GM12878 (cell line): ENCODE results near the gene SMIM7. TPM values are rescaled to one million over a fixed set of nuclear protein-coding genes. Genes with fewer than 3 reads are reported as not detected.

Experiments used
- ATAC-seq: fragments of 200-7000 bp; cut with Tn5 transposase; 3 replicates; pipeline ENCODE4 v1.9.1; 2020; ENCODE audit warnings: mild to moderate bottlenecking, moderate library complexity
- BruUV-seq: library from RNA; stranded (reverse); fragments of 400-500 nt; replicated peaks from 2 replicates; lab custom pipeline; 2021; lab: Mats Ljungman, UMichigan
- CTCF ChIA-PET: fragments of 300-600 bp; sonication (Branson Sonifier 250); formaldehyde crosslinking; extraction: SDS; loops from one replicate; lab custom pipeline; 2021; ENCODE audit warnings: inconsistent platforms; lab: Yijun Ruan, JAX
- POLR2A ChIA-PET: fragments of 350-600 bp; formaldehyde crosslinking; extraction: SDS; loops from one replicate; lab custom pipeline; 2021; ENCODE audit warnings: inconsistent platforms; lab: Charles Lee
- RAD21 ChIA-PET: fragments of 300-600 bp; sonication (Branson Sonifier 250); formaldehyde crosslinking; loops from one replicate; lab custom pipeline; 2023; ENCODE audit warnings: antibody characterized with exemption; ENCODE audit not compliant: unreplicated experiment; lab: Charles Lee
- SMC1A ChIA-PET: fragments of 300-600 bp; sonication (Branson Sonifier 250); formaldehyde crosslinking; loops from one replicate; lab custom pipeline; 2023; ENCODE audit not compliant: unreplicated experiment, uncharacterized antibody; lab: Charles Lee
- DNase-seq: peaks from one replicate; pipeline ENCODE4 v3.0.0-alpha.2; 2011; ENCODE audit warnings: low read depth, low spot score
- FAIRE-seq: peaks from 3 replicates; lab custom pipeline; 2011; peaks lifted over from hg19 to GRCh38; lab: Jason Lieb, UNC
- H2AFZ ChIP-seq: 2 replicates; pipeline ENCODE4 v1.6.0; 2011; ENCODE audit warnings: low read depth, low read length, control low read depth; ENCODE audit not compliant: control insufficient read depth
- H3K27ac ChIP-seq: 2 replicates; pipeline ENCODE4 v1.5.1; 2011; ENCODE audit warnings: control low read depth; ENCODE audit not compliant: control insufficient read depth, insufficient read depth
- H3K27me3 ChIP-seq, 2 experiments: replicated peaks in 1 of 2; 2 replicates each; pipeline versions ENCODE4 v1.6.0 to v1.6.1; 2011; ENCODE audit warnings: low read length in 1 of 2; ENCODE audit not compliant: control insufficient read depth in 2 of 2, insufficient read depth in 2 of 2
- H3K36me3 ChIP-seq, 2 experiments: 2 replicates each; pipeline ENCODE4 v1.5.1; 2011; ENCODE audit warnings: low read length in 1 of 2; ENCODE audit not compliant: control insufficient read depth in 2 of 2, insufficient read depth in 2 of 2
- H3K4me1 ChIP-seq: 2 replicates; pipeline ENCODE4 v1.6.1; 2011; ENCODE audit warnings: mild to moderate bottlenecking, low read length, moderate library complexity, mixed read lengths; ENCODE audit not compliant: control insufficient read depth, insufficient read depth
- H3K4me2 ChIP-seq: 2 replicates; pipeline ENCODE4 v1.6.0; 2011; ENCODE audit warnings: control low read depth; ENCODE audit not compliant: control insufficient read depth, insufficient read depth
- H3K4me3 ChIP-seq: fragments of 200-600 bp; sonication (generic); 2 replicates; pipeline ENCODE4 v1.5.1; 2016
- H3K79me2 ChIP-seq: 2 replicates; pipeline ENCODE4 v1.6.0; 2011; ENCODE audit warnings: low read length; ENCODE audit not compliant: control insufficient read depth, insufficient read depth
- H3K9ac ChIP-seq: 2 replicates; pipeline ENCODE4 v1.8.0; 2011; ENCODE audit warnings: low read length, control low read depth, mixed read lengths; ENCODE audit not compliant: control insufficient read depth, insufficient read depth
- H3K9me3 ChIP-seq: replicated peaks from 3 replicates; pipeline ENCODE4 v1.5.1; 2011; ENCODE audit warnings: mild to moderate bottlenecking, low read length; ENCODE audit not compliant: control insufficient read depth, insufficient read depth
- H4K20me1 ChIP-seq: 2 replicates; pipeline ENCODE4 v1.6.0; 2011; ENCODE audit not compliant: control insufficient read depth, insufficient read depth
- BACH1 ChIP-seq: fragments of 450-650 bp; IDR thresholded peaks from 2 replicates; pipeline ENCODE4 v1.6.1; 2017; ENCODE audit warnings: mild to moderate bottlenecking, borderline replicate concordance
- CBX3 ChIP-seq: fragments of 200-600 bp; sonication (generic); IDR thresholded peaks from 2 replicates; pipeline ENCODE4 v1.6.1; 2016; ENCODE audit warnings: low read depth, borderline replicate concordance
- CEBPB ChIP-seq, 2 experiments: fragments of 150-350 bp in 1 of 2; IDR thresholded peaks; 2 replicates each; pipeline ENCODE4 v1.6.1; 2012 to 2014; ENCODE audit warnings: low read depth in 2 of 2, low read length in 2 of 2, borderline replicate concordance in 1 of 2, inconsistent platforms in 1 of 2
- E2F4 ChIP-seq: IDR thresholded peaks from 2 replicates; pipeline ENCODE4 v1.6.1; 2012; ENCODE audit warnings: low read depth, low read length, improper control_type of control experiment
- EGR1 ChIP-seq, 2 experiments: IDR thresholded peaks; 1 replicate in 1 of 2; 2 replicates in 1 of 2; pipeline ENCODE4 v1.6.1; 2011 to 2012; ENCODE audit warnings: low read depth in 2 of 2, low read length in 2 of 2, borderline replicate concordance in 1 of 2, mild to moderate bottlenecking in 1 of 2, moderate library complexity in 1 of 2
- EP300 ChIP-seq, 2 experiments: fragments of 150-350 bp in 1 of 2; IDR thresholded peaks; 2 replicates each; pipeline ENCODE4 v1.6.1; 2011 to 2012; ENCODE audit warnings: low read depth in 2 of 2, low read length in 2 of 2, borderline replicate concordance in 1 of 2, improper control_type of control experiment in 1 of 2, inconsistent platforms in 1 of 2; ENCODE audit not compliant: control insufficient read depth in 1 of 2
- JUND ChIP-seq: IDR thresholded peaks from 2 replicates; pipeline ENCODE4 v1.6.1; 2012; ENCODE audit warnings: low read depth, mild to moderate bottlenecking, low read length, improper control_type of control experiment, moderate library complexity
- NFYA ChIP-seq: IDR thresholded peaks from 2 replicates; pipeline ENCODE4 v1.6.1; 2011; ENCODE audit warnings: low read depth, mild to moderate bottlenecking, low read length, improper control_type of control experiment, borderline replicate concordance
- RELA ChIP-seq: fragments of 450-650 bp; IDR thresholded peaks from 2 replicates; pipeline ENCODE4 v1.8.0; 2014; ENCODE audit warnings: borderline replicate concordance; ENCODE audit not compliant: partially characterized antibody
- SP1 ChIP-seq: IDR thresholded peaks from one replicate; pipeline ENCODE4 v1.6.1; 2011; ENCODE audit warnings: low read depth, low read length
- ZNF687 ChIP-seq: fragments of 450-650 bp; IDR thresholded peaks from 2 replicates; pipeline ENCODE4 v1.6.1; 2017; ENCODE audit warnings: mild to moderate bottlenecking, moderate library complexity
- WGBS: methylation state at CpG from one replicate; pipeline ENCODE4 v1.1.6; 2016; ENCODE audit warnings: low lambda C conversion rate; ENCODE audit not compliant: insufficient replicate concordance, insufficient coverage; ENCODE audit errors: missing lambda C conversion rate; 5-methylcytosine and 5-hydroxymethylcytosine counted together
- in situ Hi-C: fragments of 300-500 bp; cut with MboI; formaldehyde crosslinking; loops from 9 replicates; pipeline ENCODE4 v1.14.3; 2018; ENCODE audit warnings: mixed read lengths
- intact Hi-C: fragments of 100-400 bp; cut with micrococcal nuclease; formaldehyde crosslinking; loops from one replicate; pipeline ENCODE4 v1.14.2; 2022; ENCODE audit not compliant: unreplicated experiment
- polyA plus RNA-seq, 11 experiments: library from polyadenylated mRNA; depleted of rRNA in 4 of 11; unstranded in 6 of 11; stranded (reverse) in 5 of 11; fragments of >200 nt; fragmentation: Nextera tagmentation in 4 of 11; fragmentation: Illumina TruSeq in 1 of 11; extraction: Ambion mirVana in 4 of 11; extraction: Trizol in 1 of 11; gene quantifications; 1 replicate in 1 of 11; 2 replicates in 10 of 11; pipeline versions ENCODE4 v1.2.1 to v1.2.3, GENCODE V29; 2011 to 2016; ENCODE audit warnings: inconsistent platforms in 2 of 11, missing spikeins in 2 of 11, low read depth in 1 of 11
- total RNA-seq, 4 experiments: library from RNA; depleted of rRNA in 3 of 4; stranded (reverse); fragments of >200 nt in 3 of 4; fragmentation: Illumina TruSeq in 1 of 4; extraction: Trizol in 1 of 4; gene quantifications; 2 replicates each; pipeline versions ENCODE4 v1.2.1 to v1.2.3, GENCODE V29; 2013 to 2021

SMIM7 gene
- total and polyA plus RNA-seq, 10 of the 15 experiments (the other 5 are each of a cell fraction or from before 2014, with no cell fraction given) = 45.7 to 170 (median 70.8) TPM

GRCh38 chr19:16679811-16680210, 19.9 kb upstream of the SMIM7 start:
- Histone ChIP-seq H3K9ac (no peak overlapping the region), H2AFZ (no peak overlapping the region), H3K36me3 (peaks cover 12 to 17% of the 10 kb centered on the region in 2 experiments), H3K79me2 (no peaks in the 10 kb centered on the region), H3K9me3 (no peaks in the 10 kb centered on the region), H3K27ac (no peak overlapping the region), H4K20me1 (no peaks in the 10 kb centered on the region), H3K4me3 (no peak overlapping the region), H3K4me1 (no peaks in the 10 kb centered on the region)
- intact Hi-C loops = no loop called here
- ChIA-PET POLR2A (interaction anchor here (0.5 kb wide), 1 partner anchor 21 kb away, joined by 3 read pairs; no protein-coding TSS in a partner anchor), CTCF (interaction anchor here (0.6 kb wide), 1 partner anchor 9 kb away, joined by 3 read pairs; no protein-coding TSS in a partner anchor), SMC1A (no interaction called here), RAD21 (no interaction called here)
- no peak for ATAC-seq
- in situ Hi-C loops = no loop called here
- no peak for FAIRE-seq
- 98% methylated on average over 11 of the region's 11 CpGs for WGBS
- BruUV-seq = no TSS peak
- TF ChIP-seq RELA (no peak), ZNF687 (no peak), E2F4 (no peak), CEBPB (IDR thresholded peaks at IDR 0.05; ENCODE audit: borderline replicate concordance in 1 of 2, low read depth in 2 of 2, low read length in 2 of 2) (no peak), EGR1 (IDR thresholded peaks at IDR 0.05; ENCODE audit: borderline replicate concordance in 1 of 2, low read depth in 2 of 2, low read length in 2 of 2) (no peak), EP300 (IDR thresholded peaks at IDR 0.05; ENCODE audit: borderline replicate concordance in 1 of 2, control insufficient read depth in 1 of 2, low read depth in 2 of 2, low read length in 2 of 2) (no peak), SP1 (no peak), BACH1 (no peak), NFYA (no peak), CBX3 (no peak), JUND (no peak)
- TF ChIP-seq, all 136 proteins: peak for 0
- Histone ChIP-seq H3K27me3 (no peaks in the 10 kb centered on the region), H3K4me2 (no peak overlapping the region)
- DNase-seq = no peak
